DND-41 (cell line): ENCODE measurements around the gene MGAT5B.

Source experiments
- CTCF ChIP-seq: IDR thresholded peaks from 2 replicates; pipeline ENCODE4 v1.5.1; 2012; ENCODE audit warnings: borderline replicate concordance, low read length, moderate library complexity, mild to moderate bottlenecking; ENCODE audit not compliant: poor library complexity, severe bottlenecking; ENCODE audit errors: extremely low read depth
- EZH2 ChIP-seq: IDR thresholded peaks from 3 replicates; pipeline ENCODE4 v1.6.1; 2012; ENCODE audit warnings: borderline replicate concordance, low read depth, mild to moderate bottlenecking, moderate library complexity, low read length, inconsistent platforms; ENCODE audit not compliant: severe bottlenecking

DNA sequence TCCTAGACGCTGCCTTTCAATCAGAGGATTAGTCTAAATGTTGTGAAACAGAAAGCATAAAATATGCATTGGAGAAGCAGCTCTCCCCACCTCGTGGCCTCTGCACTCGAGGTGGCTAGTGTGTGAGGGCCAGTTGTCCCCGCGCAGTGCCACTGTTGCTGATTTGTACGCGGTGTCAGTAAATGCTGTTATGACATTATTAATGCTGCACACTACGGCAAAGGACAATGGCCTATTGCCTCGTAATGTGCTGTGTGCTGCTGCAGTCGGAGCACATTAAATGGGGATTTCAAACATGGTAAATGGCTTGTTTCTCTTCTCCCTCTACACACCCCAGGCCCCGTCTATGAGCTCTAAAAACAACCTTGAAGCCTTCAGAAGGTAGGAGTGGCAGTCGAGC lies 5.7 kb upstream of the MGAT5B start:
- TF ChIP-seq EZH2 (no peak), CTCF (no peak)
